ENCODE data around the gene CLINT1.
A peak's percentile ranks its signal among the peaks of the same experiment; 100 is the strongest.
"Not testable (repeated sequence)": the region's sequence is repeated elsewhere in the genome, so short reads cannot be mapped to it uniquely, and the experiment has no call there.

CLINT1 gene

DNA sequence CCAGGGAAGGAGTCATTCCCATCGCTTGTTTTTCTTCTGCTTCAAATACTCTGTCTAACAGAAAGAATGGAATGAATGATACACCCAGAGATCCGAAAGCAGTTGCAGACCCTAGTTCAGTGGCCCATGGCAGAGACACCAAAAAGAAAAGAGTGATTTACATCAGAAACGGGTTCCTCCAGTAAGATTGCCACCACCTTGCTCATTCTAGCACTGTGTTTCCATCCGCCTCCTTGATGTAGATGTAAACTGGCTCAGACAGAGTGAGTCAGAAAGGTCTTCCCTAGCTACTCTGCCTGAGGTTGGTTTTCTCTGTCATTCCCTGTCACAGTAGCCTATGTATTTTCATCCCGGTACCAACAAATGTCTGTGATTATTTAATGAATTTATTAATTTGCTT lies 15.9 kb upstream of the CLINT1 start:
- Mint-ChIP-seq H3K4me3 (no peak overlapping the region), H3K4me1 (ENCODE audit: low read depth) (peaks cover 22% of the 10 kb centered on the region), H3K27ac (no peak overlapping the region), H3K36me3 (ENCODE audit: low read depth) (no peaks in the 10 kb centered on the region), H3K27me3 (peaks cover 2% of the 10 kb centered on the region), H3K9me3 (no peaks in the 10 kb centered on the region)
- intact Hi-C loops (cut with micrococcal nuclease), result no loop called here

DNA sequence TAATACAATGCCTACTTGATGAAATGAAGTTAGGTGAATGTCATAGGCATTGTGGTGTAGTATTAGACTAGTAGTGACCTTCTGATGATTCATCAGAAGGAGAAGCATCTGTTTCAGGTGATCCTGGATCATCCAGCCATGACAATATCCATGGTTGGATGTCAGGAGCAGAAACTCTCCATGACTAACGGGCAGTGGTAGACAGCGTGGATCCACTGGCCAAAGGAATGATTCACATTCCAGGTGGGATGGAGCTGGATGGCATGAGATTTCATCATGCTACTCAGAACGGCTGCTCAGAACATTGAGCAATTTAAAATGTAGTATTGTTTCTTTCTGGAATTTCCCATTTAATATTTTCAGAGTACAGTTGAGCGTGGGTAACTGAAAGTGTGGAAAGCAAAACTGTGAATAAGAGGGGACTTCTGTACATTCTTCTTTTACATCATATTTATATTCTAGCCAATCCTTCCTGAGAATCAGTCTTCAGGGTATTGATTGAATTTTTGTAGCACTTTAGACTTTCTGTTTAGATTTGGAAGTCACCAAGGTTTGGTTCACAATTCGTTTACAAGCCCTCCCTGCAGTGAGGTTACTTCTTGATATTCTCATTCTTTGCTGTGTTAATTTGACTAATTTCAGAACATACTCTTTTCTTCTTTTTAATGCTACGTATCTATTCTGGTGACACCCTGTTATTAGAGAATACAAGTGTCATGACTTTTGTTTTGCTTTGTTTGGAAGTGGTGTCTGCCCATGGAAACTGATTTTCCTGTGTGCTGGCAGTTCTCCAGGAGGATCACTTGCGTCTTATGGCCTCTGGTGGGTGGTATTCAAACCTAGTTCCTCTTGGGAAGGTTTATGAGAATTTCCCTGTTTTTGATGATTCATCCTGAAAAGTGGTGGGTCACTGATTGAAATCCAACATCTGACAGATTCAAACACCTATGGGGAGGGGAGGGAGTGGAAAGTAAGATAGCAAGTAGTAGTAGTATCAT lies 12.2 kb upstream of the CLINT1 start:
- H3K4me3 Mint-ChIP-seq, result peak overlapping the region; percentile 17
- H3K4me1 Mint-ChIP-seq (ENCODE audit: low read depth), result peaks cover 14% of the 10 kb centered on the region
- no peaks in the 10 kb centered on the region for H3K9me3 Mint-ChIP-seq
- H3K36me3 Mint-ChIP-seq (ENCODE audit: low read depth), result no peaks in the 10 kb centered on the region
- intact Hi-C loops (cut with micrococcal nuclease), result no loop called here
- peaks cover 2% of the 10 kb centered on the region for H3K27me3 Mint-ChIP-seq
- H3K27ac Mint-ChIP-seq, result peak overlapping the region; percentile 64

DNA sequence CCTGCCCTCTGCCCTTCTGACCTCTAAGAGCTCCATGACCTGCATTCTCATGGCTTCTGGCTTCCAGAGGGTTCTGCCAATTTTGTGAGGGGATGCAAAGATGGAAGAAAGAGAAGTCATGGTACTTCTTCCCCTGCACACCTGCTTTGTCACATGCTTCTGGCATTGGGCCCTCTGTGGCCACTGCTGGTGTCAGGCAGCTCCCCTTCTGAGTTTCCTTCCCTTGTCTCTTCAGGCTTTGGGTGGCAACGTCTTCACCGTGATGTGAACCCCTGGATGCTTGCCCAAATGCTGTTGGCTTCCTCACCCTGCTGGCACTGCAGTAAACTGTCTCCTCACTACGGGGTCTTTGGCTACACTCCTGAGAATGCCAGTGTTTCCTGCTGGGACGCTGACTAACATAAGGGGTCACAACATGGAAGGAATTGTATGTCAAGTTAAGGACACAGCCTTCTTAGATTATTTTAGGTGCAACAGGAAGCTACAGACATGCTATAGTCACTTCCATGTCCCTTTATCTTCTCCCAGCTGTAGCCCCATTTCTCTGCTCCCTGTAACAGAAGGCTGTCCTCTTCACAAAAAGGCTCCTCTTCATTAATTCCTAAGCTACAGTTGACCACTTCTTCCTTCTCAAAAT lies 8.9 kb upstream of the CLINT1 start:
- H3K4me3 Mint-ChIP-seq, result no peak overlapping the region
- peaks cover 14% of the 10 kb centered on the region for H3K4me1 Mint-ChIP-seq (ENCODE audit: low read depth)
- H3K27ac Mint-ChIP-seq, result peak overlapping the region; percentile 6
- intact Hi-C loops (cut with micrococcal nuclease), result no loop called here
- peaks cover 2% of the 10 kb centered on the region for H3K27me3 Mint-ChIP-seq
- no peaks in the 10 kb centered on the region for H3K9me3 Mint-ChIP-seq
- H3K36me3 Mint-ChIP-seq (ENCODE audit: low read depth), result no peaks in the 10 kb centered on the region

DNA sequence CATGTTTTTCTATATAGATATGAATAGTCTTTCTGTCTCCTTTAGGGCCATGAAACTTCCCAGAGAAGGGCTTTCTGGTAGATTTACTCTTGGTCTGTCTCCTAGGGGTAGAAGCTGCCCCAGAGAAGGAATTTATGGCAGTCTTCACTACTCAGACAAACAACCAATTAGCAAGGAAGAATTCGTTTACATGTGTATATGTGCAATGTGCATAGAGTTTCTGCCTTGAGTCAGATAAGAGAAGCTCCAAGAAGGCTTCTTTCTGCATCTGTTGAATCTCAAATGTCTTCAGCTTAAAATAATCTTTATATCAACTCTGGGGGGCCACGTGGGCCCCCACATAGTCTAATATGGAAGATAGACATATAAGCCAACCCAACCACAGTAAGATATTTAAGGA lies 7.6 kb upstream of the CLINT1 start:
- Mint-ChIP-seq H3K27me3 (peaks cover 2% of the 10 kb centered on the region), H3K27ac (no peak overlapping the region), H3K4me3 (no peak overlapping the region), H3K36me3 (ENCODE audit: low read depth) (no peaks in the 10 kb centered on the region), H3K9me3 (no peaks in the 10 kb centered on the region), H3K4me1 (ENCODE audit: low read depth) (peaks cover 19% of the 10 kb centered on the region)
- intact Hi-C loops (cut with micrococcal nuclease), result no loop called here

DNA sequence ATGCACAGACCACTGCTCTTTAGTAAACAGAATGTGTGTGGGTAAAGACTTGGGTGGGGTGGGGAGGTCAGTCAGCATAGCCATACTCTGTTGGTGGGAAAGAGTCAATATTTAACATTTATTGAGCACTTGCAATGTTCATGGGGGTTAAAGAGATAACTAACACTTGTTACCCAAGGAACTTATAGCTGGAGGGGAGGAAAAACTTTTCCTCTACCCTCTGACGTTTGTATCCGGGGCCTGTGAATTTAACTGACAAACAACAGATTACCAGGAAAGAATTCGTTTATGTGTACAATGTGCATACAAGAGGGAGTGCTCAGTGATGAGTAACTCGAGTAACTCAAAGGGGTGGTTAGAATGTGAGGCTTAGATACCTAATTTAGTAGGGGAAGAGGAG lies 6.8 kb upstream of the CLINT1 start:
- H3K4me3 Mint-ChIP-seq, result no peak overlapping the region
- H3K4me1 Mint-ChIP-seq (ENCODE audit: low read depth), result peaks cover 11% of the 10 kb centered on the region
- intact Hi-C loops (cut with micrococcal nuclease), result no loop called here
- H3K27me3 Mint-ChIP-seq, result no peaks in the 10 kb centered on the region
- no peaks in the 10 kb centered on the region for H3K9me3 Mint-ChIP-seq
- H3K36me3 Mint-ChIP-seq (ENCODE audit: low read depth), result no peaks in the 10 kb centered on the region
- no peak overlapping the region for H3K27ac Mint-ChIP-seq

DNA sequence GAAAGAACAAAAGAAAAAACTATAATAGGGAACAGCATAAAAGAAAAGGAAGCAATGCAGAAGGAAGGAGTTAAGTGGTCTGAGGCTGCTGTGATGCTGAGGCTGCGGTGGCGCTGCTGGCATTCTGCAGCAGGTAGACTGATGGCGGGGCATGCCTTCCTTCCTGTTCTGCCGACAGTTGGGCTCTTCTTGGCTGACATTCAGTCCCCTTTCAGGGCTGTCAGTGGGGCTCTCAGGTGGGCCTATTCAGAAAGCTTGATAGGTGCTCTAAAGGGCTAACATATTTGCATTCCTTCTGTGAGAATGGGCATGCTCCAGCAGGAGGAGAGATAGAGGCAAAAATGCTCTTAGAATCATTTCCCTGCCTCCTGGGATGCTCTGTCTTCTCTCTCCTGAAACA lies 5.1 kb upstream of the CLINT1 start:
- intact Hi-C loops (cut with micrococcal nuclease), result no loop called here
- Mint-ChIP-seq H3K36me3 (ENCODE audit: low read depth) (peaks cover 1% of the 10 kb centered on the region), H3K27ac (peak overlapping the region; percentile 17), H3K9me3 (no peaks in the 10 kb centered on the region), H3K27me3 (no peaks in the 10 kb centered on the region), H3K4me3 (no peak overlapping the region), H3K4me1 (ENCODE audit: low read depth) (peaks cover 7% of the 10 kb centered on the region)

DNA sequence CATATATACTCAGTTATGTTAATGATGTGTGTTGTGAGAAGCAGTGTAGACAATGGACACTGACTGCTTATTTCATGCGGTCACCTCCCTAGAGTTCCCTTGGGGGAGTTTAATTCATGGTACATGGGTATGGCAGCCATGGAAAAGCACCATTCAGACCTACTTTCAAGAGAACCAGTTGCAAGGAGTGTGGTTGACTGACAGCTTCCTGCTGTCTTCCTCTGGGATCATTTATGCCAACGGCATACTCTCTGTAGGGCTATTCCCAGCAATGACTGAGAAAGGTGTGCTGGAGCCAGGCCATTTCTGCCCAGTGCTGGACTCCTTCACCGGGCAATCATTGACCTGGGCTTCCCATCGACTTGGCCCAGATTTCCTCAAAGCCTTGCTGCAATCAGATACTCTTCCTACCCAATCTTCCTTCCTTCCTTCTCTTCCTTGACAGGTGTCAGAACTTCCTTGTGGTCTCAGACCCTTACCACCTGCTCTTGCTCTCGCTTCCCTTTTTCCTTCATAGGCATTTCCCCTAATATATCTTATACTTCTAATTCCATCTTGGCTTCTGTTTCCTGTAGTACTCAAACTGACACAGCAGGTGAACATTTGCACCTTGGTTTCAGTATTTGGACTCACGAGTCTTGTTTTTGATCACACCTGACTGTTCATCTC lies 3.4 kb upstream of the CLINT1 start:
- intact Hi-C loops (cut with micrococcal nuclease), result no loop called here
- Mint-ChIP-seq H3K4me1 (ENCODE audit: low read depth) (peaks cover 7% of the 10 kb centered on the region), H3K36me3 (ENCODE audit: low read depth) (peaks cover 12% of the 10 kb centered on the region), H3K27ac (no peak overlapping the region), H3K4me3 (no peak overlapping the region), H3K27me3 (no peaks in the 10 kb centered on the region), H3K9me3 (no peaks in the 10 kb centered on the region)

DNA sequence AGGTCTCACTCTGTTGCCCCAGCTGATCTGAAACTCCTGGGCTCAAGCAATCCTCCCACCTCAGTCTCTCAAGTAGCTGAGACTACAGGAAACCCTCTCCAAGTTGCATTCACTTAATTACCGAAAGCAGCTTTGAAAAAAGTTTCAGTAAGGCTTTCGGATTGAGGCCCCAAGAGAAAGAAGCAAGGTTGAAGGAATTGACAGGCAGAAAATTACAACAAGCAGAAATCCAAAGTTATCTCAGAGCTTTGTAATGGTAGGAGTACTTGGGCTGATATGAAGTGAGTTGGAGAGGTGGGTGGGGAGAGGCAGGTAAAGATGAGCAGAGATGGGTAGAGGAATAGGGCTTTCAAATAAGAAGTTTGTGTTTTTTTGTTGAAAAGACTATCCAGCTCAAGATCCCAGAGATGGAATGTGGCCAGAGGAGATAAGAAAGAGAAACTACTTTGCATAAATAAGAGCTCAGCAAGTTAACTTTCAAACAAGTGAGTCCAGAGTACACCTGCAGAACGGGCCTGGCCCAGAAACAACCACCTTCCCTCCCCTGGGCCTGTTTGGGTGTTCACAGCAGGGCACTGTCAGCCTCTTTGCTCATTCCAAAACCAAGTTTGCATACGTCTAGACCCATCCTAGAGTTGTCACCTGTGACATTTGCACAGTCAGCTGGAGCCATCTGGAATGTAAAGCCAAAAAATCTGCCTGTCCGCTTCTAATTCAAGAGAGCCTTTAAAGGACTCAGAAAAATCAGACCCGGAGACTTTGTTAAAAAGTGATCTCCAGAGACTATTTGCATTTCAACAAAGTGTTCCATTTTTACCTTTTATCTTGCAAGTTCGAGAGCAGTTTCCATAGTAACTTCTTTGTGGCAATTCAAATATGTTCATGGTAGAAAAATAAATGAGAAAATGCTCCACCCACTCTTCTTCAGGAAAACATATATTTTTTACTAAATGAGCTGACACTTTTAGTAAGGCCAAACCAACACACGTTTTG lies 2.2 kb upstream of the CLINT1 start:
- H3K27me3 Mint-ChIP-seq, result no peaks in the 10 kb centered on the region
- H3K4me1 Mint-ChIP-seq (ENCODE audit: low read depth), result peaks cover 11% of the 10 kb centered on the region
- no peak overlapping the region for H3K27ac Mint-ChIP-seq
- intact Hi-C loops (cut with micrococcal nuclease), result no loop called here
- no peaks in the 10 kb centered on the region for H3K9me3 Mint-ChIP-seq
- H3K36me3 Mint-ChIP-seq (ENCODE audit: low read depth), result peaks cover 12% of the 10 kb centered on the region
- H3K4me3 Mint-ChIP-seq, result no peak overlapping the region

DNA sequence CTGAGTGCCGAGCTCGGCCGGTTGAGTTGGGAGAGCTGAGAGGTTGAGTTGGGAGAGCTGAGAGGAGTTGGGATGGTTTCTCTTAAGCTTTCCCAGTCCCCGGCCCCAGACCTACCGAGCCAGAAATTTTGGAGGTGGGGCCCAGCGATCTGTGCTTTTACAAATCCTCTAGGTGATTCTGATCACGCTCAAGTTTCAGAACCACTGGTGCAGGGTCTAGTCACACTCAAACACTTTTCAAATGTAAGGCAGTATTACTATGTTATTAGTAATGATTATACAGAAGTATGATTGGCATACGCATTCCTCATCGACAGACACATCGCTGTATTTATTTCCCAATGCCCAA lies 256 bp upstream of the CLINT1 start:
- H3K4me1 Mint-ChIP-seq (ENCODE audit: low read depth), result peaks cover 21% of the 10 kb centered on the region
- H3K27me3 Mint-ChIP-seq, result no peaks in the 10 kb centered on the region
- H3K36me3 Mint-ChIP-seq (ENCODE audit: low read depth), result peaks cover 12% of the 10 kb centered on the region
- H3K27ac Mint-ChIP-seq, result peak overlapping the region; percentile 98
- peak overlapping the region; percentile 98 for H3K4me3 Mint-ChIP-seq
- no peaks in the 10 kb centered on the region for H3K9me3 Mint-ChIP-seq
- intact Hi-C loops (cut with micrococcal nuclease), result loop anchor here (5.0 kb wide), 1 partner anchor 42 kb away; no protein-coding TSS in a partner anchor

DNA sequence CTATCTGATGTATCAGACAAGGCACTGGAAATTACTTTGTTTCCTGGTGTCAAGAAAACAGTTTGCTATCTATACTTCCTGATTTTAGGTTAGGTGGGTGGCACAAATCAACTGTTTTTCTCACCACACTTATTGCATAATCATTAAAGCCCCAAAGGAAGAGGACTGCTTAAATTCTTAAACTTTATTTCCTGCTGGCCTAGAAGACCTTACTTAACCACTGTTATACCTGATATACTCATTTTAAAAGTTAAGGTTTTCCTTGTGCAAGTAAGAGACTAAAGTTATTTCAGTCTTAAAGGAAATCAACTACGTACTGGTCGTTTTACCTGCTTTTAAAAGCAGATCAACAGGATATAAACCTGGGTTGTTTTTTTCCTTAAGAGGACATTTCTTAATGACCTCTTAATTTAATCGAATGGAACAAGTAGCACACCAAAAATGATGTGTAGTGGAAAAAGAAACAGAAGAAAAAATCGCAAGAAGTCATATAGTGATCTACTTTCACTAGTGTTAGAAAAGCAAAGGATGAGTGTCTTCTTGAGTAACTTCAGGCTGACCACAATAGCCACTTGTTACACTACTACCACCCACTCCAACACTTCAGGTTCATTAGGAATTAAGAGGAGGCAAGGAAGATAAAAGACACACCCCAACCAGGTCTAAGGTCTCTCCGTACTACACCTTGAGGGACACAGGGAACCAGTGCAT lies 974 bp downstream of the CLINT1 start:
- Mint-ChIP-seq H3K27me3 (no peaks in the 10 kb centered on the region), H3K4me3 (peak overlapping the region; percentile 98), H3K27ac (peak overlapping the region; percentile 98), H3K4me1 (ENCODE audit: low read depth) (peaks cover 26% of the 10 kb centered on the region), H3K9me3 (no peaks in the 10 kb centered on the region), H3K36me3 (ENCODE audit: low read depth) (peaks cover 12% of the 10 kb centered on the region)
- intact Hi-C loops (cut with micrococcal nuclease), result loop anchor here (5.0 kb wide), 1 partner anchor 41 kb away; no protein-coding TSS in a partner anchor

DNA sequence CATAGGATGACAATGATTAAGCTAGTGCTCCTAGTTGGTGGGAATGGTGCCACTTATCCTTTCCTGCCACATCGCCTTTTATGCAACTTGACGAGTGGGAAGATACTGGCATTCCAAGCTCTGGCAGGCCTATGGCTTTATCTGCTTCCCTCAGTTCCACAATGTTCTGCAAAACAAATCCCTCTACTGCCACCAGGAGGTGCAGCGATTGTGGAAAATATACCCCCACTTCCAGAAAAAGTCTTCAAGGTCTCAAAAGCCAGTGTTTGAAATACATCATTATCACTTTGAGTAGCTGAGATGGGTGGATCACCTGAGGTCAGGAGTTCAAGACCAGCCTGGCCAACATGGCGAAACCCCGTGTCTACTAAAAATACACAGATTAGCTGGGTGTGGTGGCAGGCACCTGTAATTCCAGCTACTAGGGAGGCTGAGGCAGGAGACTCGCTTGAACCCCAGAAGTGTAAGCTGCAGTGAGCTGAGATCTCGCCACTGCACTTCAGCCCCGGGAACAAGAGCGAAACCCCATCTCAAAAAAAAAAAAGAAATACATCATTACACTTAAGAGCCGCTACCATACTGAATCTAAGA lies 3.4 kb downstream of the CLINT1 start:
- Mint-ChIP-seq H3K4me3 (no peak overlapping the region), H3K36me3 (ENCODE audit: low read depth) (peaks cover 12% of the 10 kb centered on the region), H3K27me3 (no peaks in the 10 kb centered on the region), H3K9me3 (no peaks in the 10 kb centered on the region), H3K4me1 (ENCODE audit: low read depth) (peaks cover 19% of the 10 kb centered on the region), H3K27ac (peak overlapping the region; percentile 32)
- intact Hi-C loops (cut with micrococcal nuclease), result loop anchor here (2.0 to 5.0 kb wide), 3 partner anchors 38 to 93 kb away; no protein-coding TSS in a partner anchor

DNA sequence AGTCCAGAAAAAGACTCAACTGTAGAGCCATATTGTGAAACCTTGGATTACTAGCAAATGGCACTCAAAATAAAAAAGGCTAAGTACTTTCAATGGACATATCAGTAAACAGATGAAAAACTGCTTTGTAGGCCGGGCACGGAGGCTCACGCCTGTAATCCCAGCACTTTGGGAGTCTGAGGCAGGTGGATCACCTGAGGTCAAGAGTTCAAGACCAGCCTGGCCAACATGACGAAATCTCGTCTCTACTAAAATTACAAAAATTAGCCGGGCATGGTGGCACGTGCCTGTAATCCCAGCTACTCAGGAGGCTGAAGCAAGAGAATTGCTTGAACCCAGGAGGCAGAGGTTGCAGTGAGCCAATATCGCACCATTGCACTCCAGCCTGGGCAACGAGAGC lies 5.6 kb downstream of the CLINT1 start:
- peaks cover 19% of the 10 kb centered on the region for H3K4me1 Mint-ChIP-seq (ENCODE audit: low read depth)
- H3K27ac Mint-ChIP-seq; H3K4me3 Mint-ChIP-seq; H3K9me3 Mint-ChIP-seq; intact Hi-C loops (cut with micrococcal nuclease); H3K27me3 Mint-ChIP-seq: not testable (repeated sequence)
- H3K36me3 Mint-ChIP-seq (ENCODE audit: low read depth), result peaks cover 17% of the 10 kb centered on the region
